ENCODE results near the gene TREX2. TPM values are rescaled to one million over a fixed set of nuclear protein-coding genes. Genes with fewer than 3 reads are reported as not detected.

Gene TREX2
- total and polyA plus RNA-seq, 9 donors, result 0.35 to 2.3 (median 0.77) TPM; not detected in 2

DNA sequence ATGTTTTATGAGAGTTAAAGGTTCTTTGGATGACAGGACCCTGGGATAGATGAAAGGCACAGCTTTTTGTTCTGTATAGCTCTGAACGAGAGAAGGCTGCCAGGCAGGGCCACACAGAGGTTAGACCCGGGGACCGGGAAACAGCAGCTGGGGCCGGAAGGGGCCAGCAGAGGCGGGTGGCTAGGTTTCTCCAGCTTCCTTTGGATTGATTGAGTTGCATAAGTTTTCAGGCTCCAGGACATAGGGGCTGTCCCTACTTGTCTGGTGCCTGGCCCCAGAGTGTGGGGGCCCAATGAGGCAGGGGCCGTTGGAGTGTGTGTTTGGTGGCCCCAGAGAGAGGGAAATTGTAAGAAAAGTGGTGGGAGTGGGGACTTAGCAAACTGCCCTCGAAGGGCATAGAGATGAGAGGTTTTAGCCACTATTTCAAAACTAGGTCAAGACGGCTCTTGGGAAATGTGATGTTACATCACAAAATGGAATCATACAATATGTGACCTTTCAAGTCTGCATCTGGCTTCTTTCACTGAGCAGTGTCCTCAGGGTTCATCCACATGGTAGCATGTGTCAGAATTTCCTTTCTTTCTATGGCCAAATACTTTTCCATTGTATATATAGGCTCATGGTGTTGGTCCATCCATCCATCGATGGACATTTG, 30.9 kb downstream of the TREX2 start:
- no peaks in the 10 kb centered on the region for H3K36me3 ChIP-seq
- no peaks in the 10 kb centered on the region for H3K9me3 ChIP-seq
- intact Hi-C loops (cut with DNase I), result no loop called here
- no peaks in the 10 kb centered on the region for H3K4me1 ChIP-seq (ENCODE audit: insufficient read depth)
- WGBS, 3 donors, result 66 to 75% (median 70%) methylated on average over 9 of the region's 9 CpGs
- peak in 1 of 5 donors; percentile 25 for DNase-seq
- no peak overlapping the region for H3K4me3 ChIP-seq
- H3K27me3 ChIP-seq, result no peaks in the 10 kb centered on the region
- TF ChIP-seq POLR2A (IDR thresholded peaks at IDR 0.05), result no peak
- TF ChIP-seq, protein P1, sequence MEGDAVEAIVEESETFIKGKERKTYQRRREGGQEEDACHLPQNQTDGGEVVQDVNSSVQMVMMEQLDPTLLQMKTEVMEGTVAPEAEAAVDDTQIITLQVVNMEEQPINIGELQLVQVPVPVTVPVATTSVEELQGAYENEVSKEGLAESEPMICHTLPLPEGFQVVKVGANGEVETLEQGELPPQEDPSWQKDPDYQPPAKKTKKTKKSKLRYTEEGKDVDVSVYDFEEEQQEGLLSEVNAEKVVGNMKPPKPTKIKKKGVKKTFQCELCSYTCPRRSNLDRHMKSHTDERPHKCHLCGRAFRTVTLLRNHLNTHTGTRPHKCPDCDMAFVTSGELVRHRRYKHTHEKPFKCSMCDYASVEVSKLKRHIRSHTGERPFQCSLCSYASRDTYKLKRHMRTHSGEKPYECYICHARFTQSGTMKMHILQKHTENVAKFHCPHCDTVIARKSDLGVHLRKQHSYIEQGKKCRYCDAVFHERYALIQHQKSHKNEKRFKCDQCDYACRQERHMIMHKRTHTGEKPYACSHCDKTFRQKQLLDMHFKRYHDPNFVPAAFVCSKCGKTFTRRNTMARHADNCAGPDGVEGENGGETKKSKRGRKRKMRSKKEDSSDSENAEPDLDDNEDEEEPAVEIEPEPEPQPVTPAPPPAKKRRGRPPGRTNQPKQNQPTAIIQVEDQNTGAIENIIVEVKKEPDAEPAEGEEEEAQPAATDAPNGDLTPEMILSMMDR (IDR thresholded peaks at IDR 0.05), result no peak
- H3K27ac ChIP-seq, result no peak overlapping the region

DNA sequence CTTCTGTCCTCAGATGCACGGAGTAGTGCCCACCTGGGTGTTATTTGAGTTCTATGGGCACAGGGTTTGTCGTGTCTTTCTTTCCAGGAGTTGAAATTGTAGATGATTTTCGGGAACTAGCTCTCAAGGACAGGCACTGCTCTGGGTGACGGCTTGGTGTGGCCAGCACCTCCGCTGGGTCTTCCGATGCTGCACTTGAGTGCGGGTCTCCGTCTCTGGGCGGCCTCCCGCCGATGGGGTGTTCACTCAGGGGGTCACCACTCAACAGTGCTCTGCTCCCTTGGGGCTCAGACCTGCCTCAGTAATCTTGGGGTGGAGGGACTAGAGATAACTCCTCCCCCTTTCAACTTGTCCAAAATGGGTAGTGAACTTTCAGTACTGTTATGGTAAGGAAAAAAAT, 32.1 kb downstream of the TREX2 start:
- TF ChIP-seq POLR2A (IDR thresholded peaks at IDR 0.05) (no peak), EP300 (IDR thresholded peaks at IDR 0.05) (no peak)
- TF ChIP-seq, protein P1 (IDR thresholded peaks at IDR 0.05), result no peak
- intact Hi-C loops (cut with DNase I), result no loop called here
- no peaks in the 10 kb centered on the region for H3K27me3 ChIP-seq
- no peaks in the 10 kb centered on the region for H3K9me3 ChIP-seq
- H3K4me3 ChIP-seq, result no peak overlapping the region
- 61 to 76% (median 70%) methylated on average over 11 of the region's 11 CpGs for WGBS, 3 donors
- DNase-seq, result no peak
- no peaks in the 10 kb centered on the region for H3K4me1 ChIP-seq (ENCODE audit: insufficient read depth)
- no peaks in the 10 kb centered on the region for H3K36me3 ChIP-seq
- H3K27ac ChIP-seq, result no peak overlapping the region

DNA sequence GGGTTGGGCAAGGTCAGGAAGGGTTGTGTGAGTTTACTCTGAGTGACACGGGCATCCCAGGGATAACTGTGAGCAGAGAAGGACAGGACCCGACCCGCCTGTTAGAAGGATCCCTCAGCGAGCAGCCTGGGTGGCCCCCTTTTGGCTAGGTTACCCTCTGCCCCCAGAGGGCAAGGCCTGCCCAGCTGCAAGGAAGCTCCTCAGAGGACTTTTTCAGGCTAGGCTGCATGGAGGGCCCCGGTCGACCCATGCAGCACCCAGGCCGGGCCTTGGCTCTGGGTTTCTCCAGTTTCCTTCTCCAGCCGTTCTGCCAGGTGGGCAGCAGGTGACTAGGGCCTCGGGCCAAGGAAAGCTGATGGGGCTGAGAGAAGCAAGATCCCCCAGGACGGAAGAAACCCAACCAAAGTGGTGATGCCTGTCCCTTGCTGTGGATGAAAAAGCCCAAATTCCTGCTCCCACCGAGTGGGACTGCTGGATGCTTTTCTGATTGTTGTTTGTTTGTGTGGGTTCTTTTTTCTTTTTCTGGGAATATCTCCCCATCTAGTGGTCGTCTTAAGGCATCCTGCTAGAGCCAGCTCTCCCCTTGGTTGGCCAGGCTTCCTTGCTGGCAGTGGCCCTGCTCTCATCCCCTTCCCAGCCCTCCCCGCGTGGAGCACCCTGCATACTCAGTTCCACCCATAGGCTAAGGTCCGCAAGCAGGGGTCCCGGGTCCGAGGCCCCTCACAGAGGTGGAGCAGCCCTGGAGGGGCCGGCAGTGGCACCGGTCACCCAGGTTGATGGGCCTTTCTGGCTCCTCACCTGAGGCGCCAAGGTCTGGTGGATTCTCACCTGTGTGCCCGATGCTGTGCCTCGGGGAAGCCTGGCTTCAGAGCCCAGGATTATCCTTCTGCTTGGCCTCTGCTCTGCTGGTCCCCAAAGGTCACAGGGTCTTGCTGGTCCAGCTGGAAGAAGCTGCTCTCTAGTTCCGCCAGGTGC, 32.8 kb downstream of the TREX2 start:
- Histone ChIP-seq H3K9me3 (no peaks in the 10 kb centered on the region), H3K4me3 (no peak overlapping the region), H3K27me3 (no peaks in the 10 kb centered on the region), H3K4me1 (ENCODE audit: insufficient read depth) (no peaks in the 10 kb centered on the region), H3K36me3 (no peaks in the 10 kb centered on the region), H3K27ac (peak overlapping the region in 1 of 2 donors; percentile 42)
- intact Hi-C loops (cut with DNase I), result no loop called here
- no peak for TF ChIP-seq EP300 (IDR thresholded peaks at IDR 0.05)
- WGBS, 3 donors, result 47 to 72% (median 52%) methylated on average over 23 of the region's 23 CpGs
- peak in 1 of 5 donors; percentile 42 for DNase-seq

DNA sequence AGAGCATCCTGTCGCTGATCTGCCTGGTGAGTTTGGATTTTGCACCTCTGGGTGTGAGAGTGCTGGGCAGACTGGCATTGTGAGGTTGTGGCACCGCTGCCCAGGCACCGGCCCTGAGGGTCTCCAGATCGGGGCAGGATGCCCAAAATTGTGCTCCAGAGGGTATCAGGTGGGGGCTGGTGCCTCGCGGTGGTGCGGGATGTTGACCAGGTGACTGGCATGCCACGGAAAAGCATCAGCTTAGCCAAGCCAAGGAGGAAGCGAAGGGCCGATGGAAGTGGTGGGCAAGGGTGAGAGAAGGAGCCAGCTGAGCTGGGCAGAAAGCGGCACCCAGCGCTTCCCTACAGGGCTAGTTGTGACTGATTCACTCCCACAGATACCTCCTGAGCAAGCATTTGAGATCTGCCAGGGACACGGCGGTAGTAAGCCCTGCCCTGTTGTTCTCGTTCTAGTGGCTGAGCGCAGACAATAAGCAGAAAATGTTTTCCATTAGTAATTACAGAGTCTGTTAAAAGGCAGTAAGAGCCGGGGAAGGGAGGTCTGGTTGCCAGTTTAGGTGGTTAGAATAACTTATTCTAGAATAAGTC, 33.8 kb downstream of the TREX2 start:
- DNase-seq, result no peak
- 44 to 65% (median 57%) methylated on average over 17 of the region's 17 CpGs for WGBS, 3 donors
- Histone ChIP-seq H3K36me3 (no peaks in the 10 kb centered on the region), H3K4me1 (ENCODE audit: insufficient read depth) (no peaks in the 10 kb centered on the region), H3K9me3 (no peaks in the 10 kb centered on the region), H3K27me3 (no peaks in the 10 kb centered on the region), H3K27ac (peak overlapping the region; percentile 42 to 44), H3K4me3 (peak overlapping the region; percentile 52)
- intact Hi-C loops (cut with DNase I), result no loop called here
- no peak for TF ChIP-seq EP300 (IDR thresholded peaks at IDR 0.05)
- TF ChIP-seq, protein P1 (IDR thresholded peaks at IDR 0.05), result no peak
- TF ChIP-seq POLR2A (IDR thresholded peaks at IDR 0.05), result no peak

Measured in ovary (tissue), 9 donors.